ENCODE results near the gene KLF15.

The KLF15 gene

DNA sequence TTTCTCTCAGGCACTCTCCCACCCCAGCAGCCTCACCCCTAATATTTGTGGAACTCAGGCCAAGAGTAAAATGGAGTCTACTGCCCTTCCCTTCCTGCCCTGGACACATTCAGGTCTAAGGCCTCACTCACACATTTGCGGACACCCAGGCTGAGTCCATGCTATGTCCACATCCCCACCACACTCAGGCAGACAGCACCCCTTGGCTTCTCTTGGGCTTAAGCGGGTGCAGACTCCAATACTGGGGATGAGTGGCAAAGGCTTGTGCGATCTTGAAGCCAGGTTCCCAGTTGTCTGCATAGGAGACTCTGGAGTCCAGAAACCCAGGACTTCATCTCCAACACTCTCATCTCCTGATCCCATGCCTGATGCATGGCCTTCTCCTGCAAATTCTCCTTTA lies 20.0 kb upstream of the KLF15 start:
- no peak overlapping the region for H3K4me3 ChIP-seq
- no peak overlapping the region for H3K27ac ChIP-seq
- TF ChIP-seq POLR2AphosphoS5 (IDR thresholded peaks at IDR 0.05; ENCODE audit: borderline replicate concordance, low read depth, low read length) (no peak), EZH2 (IDR thresholded peaks at IDR 0.05) (no peak), FOXP2 (optimal IDR thresholded peaks at IDR 0.05; ENCODE audit: control extremely low read depth, extremely low read length, insufficient read depth) (no peak)
- H3K9ac ChIP-seq (ENCODE audit: insufficient read length): no peak overlapping the region
- DNase-seq (ENCODE audit: low read depth, low spot score): no peak
- H3K36me3 ChIP-seq (ENCODE audit: insufficient read depth, low read length): no peaks in the 10 kb centered on the region
- H3K9me3 ChIP-seq (ENCODE audit: low read depth, low read length): no peaks in the 10 kb centered on the region

DNA sequence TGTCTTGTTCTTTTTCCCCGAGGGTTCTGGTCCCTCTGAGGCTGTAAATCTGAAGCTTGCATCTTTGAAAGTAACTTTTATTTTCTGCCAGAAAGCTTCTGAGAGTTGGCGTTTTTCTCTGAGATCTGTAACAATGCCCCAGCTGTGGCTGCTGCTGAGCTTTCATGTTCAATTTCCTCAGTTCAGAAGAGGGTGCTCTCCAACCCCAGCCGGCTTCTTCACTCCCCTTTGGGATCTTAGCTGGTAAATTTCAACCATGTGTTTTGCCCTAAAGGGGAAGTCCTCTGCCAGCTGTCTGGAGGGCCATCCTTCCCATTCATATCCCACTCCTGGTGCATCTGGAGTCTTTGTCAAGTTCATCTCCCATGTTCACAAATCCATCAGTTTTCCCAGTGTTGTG lies 19.2 kb upstream of the KLF15 start:
- no peaks in the 10 kb centered on the region for H3K36me3 ChIP-seq (ENCODE audit: insufficient read depth, low read length)
- H3K27ac ChIP-seq: peak overlapping the region; percentile 54
- H3K4me3 ChIP-seq: peak overlapping the region; percentile 13
- no peaks in the 10 kb centered on the region for H3K9me3 ChIP-seq (ENCODE audit: low read depth, low read length)
- DNase-seq (ENCODE audit: low read depth, low spot score): peak; percentile 30
- TF ChIP-seq POLR2AphosphoS5 (IDR thresholded peaks at IDR 0.05; ENCODE audit: borderline replicate concordance, low read depth, low read length): no peak
- TF ChIP-seq EZH2 (IDR thresholded peaks at IDR 0.05): no peak
- no peak for TF ChIP-seq FOXP2 (optimal IDR thresholded peaks at IDR 0.05; ENCODE audit: control extremely low read depth, extremely low read length, insufficient read depth)
- H3K9ac ChIP-seq (ENCODE audit: insufficient read length): peak overlapping the region; percentile 36

DNA sequence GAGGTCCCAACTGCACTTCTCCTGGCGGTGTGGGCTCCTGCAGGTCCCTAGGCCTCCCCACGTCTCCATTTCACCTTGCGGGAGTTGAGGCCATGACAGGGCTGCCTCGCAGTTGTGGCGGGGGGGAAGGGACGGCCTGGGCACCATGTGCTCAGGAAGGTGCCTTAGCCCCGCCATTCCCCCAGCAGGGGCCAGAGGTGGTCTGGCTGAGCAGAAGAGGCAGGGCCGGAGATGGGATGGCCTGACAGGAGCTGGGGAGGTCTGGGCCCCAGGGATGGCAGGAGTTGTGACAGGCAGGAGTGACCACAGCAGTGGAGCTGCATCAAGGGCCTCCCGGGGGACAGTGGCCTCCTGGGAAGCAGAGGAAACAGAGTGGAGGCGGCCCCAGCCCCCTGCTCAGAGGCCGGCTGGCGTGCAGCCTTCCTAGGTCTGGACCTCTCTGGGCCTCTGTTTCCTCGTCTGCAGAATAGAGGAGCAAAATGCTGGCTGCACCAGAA lies 18.7 kb upstream of the KLF15 start:
- Histone ChIP-seq H3K36me3 (ENCODE audit: insufficient read depth, low read length) (no peaks in the 10 kb centered on the region), H3K9ac (ENCODE audit: insufficient read length) (peak overlapping the region; percentile 36), H3K4me3 (peak overlapping the region; percentile 13), H3K9me3 (ENCODE audit: low read depth, low read length) (no peaks in the 10 kb centered on the region), H3K27ac (peak overlapping the region; percentile 54)
- DNase-seq (ENCODE audit: low read depth, low spot score): no peak
- TF ChIP-seq FOXP2 (optimal IDR thresholded peaks at IDR 0.05; ENCODE audit: control extremely low read depth, extremely low read length, insufficient read depth) (no peak), EZH2 (IDR thresholded peaks at IDR 0.05) (no peak), POLR2AphosphoS5 (IDR thresholded peaks at IDR 0.05; ENCODE audit: borderline replicate concordance, low read depth, low read length) (no peak)

DNA sequence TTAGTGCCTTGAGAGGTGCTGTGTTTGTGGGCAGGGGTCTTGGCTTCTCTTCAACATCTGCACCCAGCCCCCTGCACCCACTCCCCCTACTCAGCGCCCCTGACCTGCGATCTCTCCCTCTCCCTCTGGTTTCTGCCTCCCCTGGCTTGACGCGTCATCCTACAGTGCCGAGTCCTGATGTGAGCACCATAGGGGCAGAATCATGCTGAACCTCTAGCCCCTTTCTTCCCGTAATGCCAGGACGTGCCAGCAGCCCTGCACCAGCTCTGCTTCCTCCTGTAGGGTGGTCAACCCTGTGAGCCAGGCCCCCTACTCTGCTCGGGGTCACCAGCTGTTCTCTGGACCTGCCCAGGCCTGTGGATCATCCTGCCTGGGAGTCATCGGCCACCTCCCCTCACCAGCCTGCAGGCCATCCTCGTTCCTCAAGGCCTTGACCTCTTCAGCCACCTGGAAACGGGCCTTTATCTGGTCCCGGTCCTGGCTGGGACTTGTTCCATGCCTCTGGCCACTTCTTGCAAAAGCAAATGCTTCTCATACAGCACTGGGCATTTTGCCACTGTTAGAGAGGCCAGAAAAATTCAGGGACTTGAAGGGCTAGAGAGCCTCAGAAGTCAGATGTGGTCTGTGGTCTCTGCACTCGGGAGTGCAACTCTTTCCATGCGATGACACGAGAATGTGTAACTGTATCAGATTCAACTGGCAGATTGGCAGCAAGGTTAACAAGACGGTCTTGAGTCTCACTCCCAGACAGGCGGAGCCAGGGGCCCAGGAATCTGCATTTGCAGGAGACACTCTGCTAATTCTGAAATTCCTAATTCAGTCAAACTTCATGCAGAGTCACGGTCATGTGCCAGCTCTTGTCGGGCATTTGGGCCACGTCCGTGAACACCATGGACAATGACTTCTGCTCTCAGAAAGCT lies 16.7 kb upstream of the KLF15 start:
- no peak overlapping the region for H3K9ac ChIP-seq (ENCODE audit: insufficient read length)
- H3K27ac ChIP-seq: no peak overlapping the region
- no peak for DNase-seq (ENCODE audit: low read depth, low spot score)
- no peaks in the 10 kb centered on the region for H3K36me3 ChIP-seq (ENCODE audit: insufficient read depth, low read length)
- TF ChIP-seq FOXP2 (optimal IDR thresholded peaks at IDR 0.05; ENCODE audit: control extremely low read depth, extremely low read length, insufficient read depth): no peak
- no peak for TF ChIP-seq EZH2 (IDR thresholded peaks at IDR 0.05)
- TF ChIP-seq POLR2AphosphoS5 (IDR thresholded peaks at IDR 0.05; ENCODE audit: borderline replicate concordance, low read depth, low read length): no peak
- H3K4me3 ChIP-seq: no peak overlapping the region
- no peaks in the 10 kb centered on the region for H3K9me3 ChIP-seq (ENCODE audit: low read depth, low read length)

DNA sequence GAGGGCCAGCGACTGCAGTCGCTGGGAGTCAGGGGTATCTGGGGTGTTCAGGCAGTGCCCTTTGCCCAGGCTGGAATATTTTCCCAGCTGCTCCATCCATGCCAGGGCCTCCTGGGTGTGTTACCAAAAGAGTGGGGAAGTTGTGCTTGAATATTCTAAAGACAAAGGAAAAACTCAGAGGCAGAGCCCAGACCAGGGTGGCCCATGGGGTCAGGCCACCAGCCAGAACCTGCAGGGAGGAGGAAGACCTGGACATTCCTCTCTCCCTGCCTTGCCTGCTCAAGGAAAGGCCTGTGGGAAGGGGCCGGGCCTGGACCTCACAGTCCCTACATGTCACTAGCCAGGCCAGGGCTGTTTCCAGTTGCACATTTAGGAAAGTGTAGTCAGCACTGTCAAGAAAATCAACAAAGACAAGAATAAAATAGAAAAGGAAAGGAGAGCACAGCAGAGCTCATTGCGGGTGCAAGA lies 16.0 kb upstream of the KLF15 start:
- TF ChIP-seq POLR2AphosphoS5 (IDR thresholded peaks at IDR 0.05; ENCODE audit: borderline replicate concordance, low read depth, low read length) (no peak), EZH2 (IDR thresholded peaks at IDR 0.05) (no peak), FOXP2 (optimal IDR thresholded peaks at IDR 0.05; ENCODE audit: control extremely low read depth, extremely low read length, insufficient read depth) (no peak)
- no peaks in the 10 kb centered on the region for H3K9me3 ChIP-seq (ENCODE audit: low read depth, low read length)
- H3K36me3 ChIP-seq (ENCODE audit: insufficient read depth, low read length): no peaks in the 10 kb centered on the region
- no peak overlapping the region for H3K27ac ChIP-seq
- DNase-seq (ENCODE audit: low read depth, low spot score): no peak
- H3K9ac ChIP-seq (ENCODE audit: insufficient read length): no peak overlapping the region
- no peak overlapping the region for H3K4me3 ChIP-seq

DNA sequence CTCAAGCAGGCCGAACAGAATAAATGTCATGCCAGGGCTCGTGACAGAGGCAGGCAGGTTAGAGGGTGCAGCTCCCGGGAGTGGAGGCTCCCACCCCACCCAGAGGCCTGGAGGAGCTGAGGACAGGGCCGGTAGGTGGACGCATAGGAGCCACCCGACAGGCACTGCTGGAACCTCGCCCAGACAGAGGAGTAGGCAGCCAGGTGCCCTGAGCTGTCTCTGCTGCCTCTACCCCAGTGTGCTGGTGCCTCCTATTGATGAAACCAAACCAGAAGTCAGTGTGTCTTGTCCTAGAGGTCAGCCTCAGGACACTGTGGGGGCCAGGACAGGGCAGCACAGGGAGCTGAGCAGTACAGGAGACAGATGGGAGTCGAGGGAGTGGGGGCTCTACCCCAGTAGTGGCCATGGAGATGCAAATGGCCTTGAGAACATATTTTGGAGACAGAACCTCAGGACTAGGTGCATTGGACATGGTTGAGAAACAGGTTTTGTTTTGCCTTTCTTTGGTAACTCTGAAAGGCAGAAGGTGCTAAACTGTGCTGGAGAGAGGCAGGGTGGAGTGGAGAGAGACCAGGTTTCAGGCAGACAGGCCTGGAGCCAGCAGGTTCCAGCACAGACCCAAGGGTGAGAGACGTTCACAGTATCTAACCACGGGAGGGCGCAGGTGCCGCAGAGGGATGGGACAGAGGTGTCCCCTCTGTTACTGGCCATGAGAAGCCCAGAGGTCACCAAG lies 15.4 kb upstream of the KLF15 start:
- no peak for DNase-seq (ENCODE audit: low read depth, low spot score)
- H3K36me3 ChIP-seq (ENCODE audit: insufficient read depth, low read length): no peaks in the 10 kb centered on the region
- H3K9me3 ChIP-seq (ENCODE audit: low read depth, low read length): no peaks in the 10 kb centered on the region
- H3K4me3 ChIP-seq: no peak overlapping the region
- TF ChIP-seq POLR2AphosphoS5 (IDR thresholded peaks at IDR 0.05; ENCODE audit: borderline replicate concordance, low read depth, low read length): no peak
- TF ChIP-seq FOXP2 (optimal IDR thresholded peaks at IDR 0.05; ENCODE audit: control extremely low read depth, extremely low read length, insufficient read depth): no peak
- no peak for TF ChIP-seq EZH2 (IDR thresholded peaks at IDR 0.05)
- H3K9ac ChIP-seq (ENCODE audit: insufficient read length): no peak overlapping the region
- no peak overlapping the region for H3K27ac ChIP-seq

DNA sequence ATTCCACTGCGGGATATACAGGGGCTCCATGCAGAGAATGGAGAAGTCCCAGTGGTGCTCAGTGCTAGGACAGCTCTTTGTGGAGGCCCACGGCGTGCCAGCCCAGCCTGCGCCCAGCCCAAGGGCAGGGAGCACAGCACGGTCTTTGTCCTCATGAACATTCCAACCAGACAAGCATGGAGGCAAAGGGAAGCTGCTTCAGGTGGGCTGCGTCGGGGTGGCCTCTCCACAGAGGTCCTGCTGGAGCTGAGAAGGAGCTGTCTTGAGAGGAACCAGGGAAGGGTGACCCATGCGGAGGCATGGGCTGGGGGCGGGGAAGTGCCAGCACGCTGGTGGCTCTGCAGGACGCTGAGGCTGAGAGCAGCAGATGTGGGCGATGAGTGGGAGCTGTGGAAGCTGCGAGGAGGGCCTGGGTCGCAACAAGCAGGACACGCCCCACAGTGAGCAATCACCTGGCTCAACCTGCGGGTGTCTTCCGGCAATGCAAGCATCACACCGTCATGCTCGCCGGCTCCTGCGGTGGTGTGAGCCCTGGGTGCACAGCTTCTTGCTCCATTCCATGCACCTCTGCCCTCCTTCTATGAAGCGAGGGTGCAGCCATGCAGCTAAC lies 14.0 kb upstream of the KLF15 start:
- Histone ChIP-seq H3K4me3 (no peak overlapping the region), H3K27ac (no peak overlapping the region), H3K36me3 (ENCODE audit: insufficient read depth, low read length) (no peaks in the 10 kb centered on the region), H3K9me3 (ENCODE audit: low read depth, low read length) (no peaks in the 10 kb centered on the region), H3K9ac (ENCODE audit: insufficient read length) (no peak overlapping the region)
- TF ChIP-seq POLR2AphosphoS5 (IDR thresholded peaks at IDR 0.05; ENCODE audit: borderline replicate concordance, low read depth, low read length) (no peak), FOXP2 (optimal IDR thresholded peaks at IDR 0.05; ENCODE audit: control extremely low read depth, extremely low read length, insufficient read depth) (no peak), EZH2 (IDR thresholded peaks at IDR 0.05) (no peak)
- DNase-seq (ENCODE audit: low read depth, low spot score): no peak

DNA sequence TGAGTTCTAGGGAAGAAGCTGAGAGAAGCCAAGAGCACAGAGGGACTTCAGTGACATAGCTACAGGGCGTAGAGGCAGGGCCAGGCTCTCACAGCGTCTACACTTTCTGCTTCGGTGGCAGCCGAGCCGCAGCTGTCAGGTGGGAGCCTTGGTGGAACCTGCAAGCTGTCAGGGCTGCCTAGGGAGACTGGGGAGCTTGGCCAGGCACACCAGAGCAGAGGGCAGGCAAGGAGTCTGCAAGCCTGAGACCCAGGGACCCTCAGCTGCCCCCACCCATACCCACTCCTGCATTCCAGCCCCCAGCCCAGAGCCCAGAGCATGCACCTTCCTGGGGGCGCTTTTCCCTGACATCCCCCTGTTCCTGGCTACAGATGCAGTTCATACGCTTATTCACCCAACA lies 13.4 kb upstream of the KLF15 start:
- TF ChIP-seq EZH2 (IDR thresholded peaks at IDR 0.05) (no peak), FOXP2 (optimal IDR thresholded peaks at IDR 0.05; ENCODE audit: control extremely low read depth, extremely low read length, insufficient read depth) (no peak), POLR2AphosphoS5 (IDR thresholded peaks at IDR 0.05; ENCODE audit: borderline replicate concordance, low read depth, low read length) (no peak)
- H3K36me3 ChIP-seq (ENCODE audit: insufficient read depth, low read length): no peaks in the 10 kb centered on the region
- H3K4me3 ChIP-seq: no peak overlapping the region

More for the DNA sequence above, 13.4 kb upstream of the KLF15 start:
- Histone ChIP-seq H3K27ac (no peak overlapping the region), H3K9ac (ENCODE audit: insufficient read length) (no peak overlapping the region), H3K9me3 (ENCODE audit: low read depth, low read length) (no peaks in the 10 kb centered on the region)
- DNase-seq (ENCODE audit: low read depth, low spot score): no peak
